ENCODE results near the gene QSOX1. TPM values are rescaled to one million over a fixed set of nuclear protein-coding genes. Genes with fewer than 3 reads are reported as not detected.

The QSOX1 gene
- total and polyA plus RNA-seq, 2 experiments from 2014 or later: 225 to 257 TPM

- H3K4me2 ChIP-seq: no peak overlapping the region
- H2AFZ ChIP-seq: no peak overlapping the region
- H3K9me3 ChIP-seq (ENCODE audit: low read depth): no peaks in the 10 kb centered on the region
- H3K36me3 ChIP-seq (replicated peaks; ENCODE audit: insufficient read depth, low read depth): no peaks in the 10 kb centered on the region
- TF ChIP-seq CTCF (IDR thresholded peaks at IDR 0.05; ENCODE audit: poor library complexity): no peak
- TF ChIP-seq EZH2phosphoT487 (IDR thresholded peaks at IDR 0.05; ENCODE audit: low read depth, severe bottlenecking, unreplicated experiment): no peak
- no peak for TF ChIP-seq EZH2 (IDR thresholded peaks at IDR 0.05; ENCODE audit: borderline replicate concordance)
- no peaks in the 10 kb centered on the region for H3K27me3 ChIP-seq
- no peaks in the 10 kb centered on the region for H4K20me1 ChIP-seq (ENCODE audit: insufficient read depth, poor library complexity, severe bottlenecking)
- 81% methylated on average over 4 of the region's 4 CpGs for WGBS (ENCODE audit: low lambda C conversion rate, missing lambda C conversion rate)
- H3K9me2 ChIP-seq (replicated peaks; ENCODE audit: insufficient read depth): no peaks in the 10 kb centered on the region
- no peak for DNase-seq (ENCODE audit: low spot score)
- no peaks in the 10 kb centered on the region for H3K79me2 ChIP-seq
- H3K4me1 ChIP-seq (ENCODE audit: insufficient read depth): no peaks in the 10 kb centered on the region
- no peak overlapping the region for H3K4me3 ChIP-seq
- no peak overlapping the region for H3K27ac ChIP-seq
These were observed 53.6 kb downstream of the QSOX1 start for GRCh38 chr1:180208264-180208663.

- Histone ChIP-seq H3K9me2 (replicated peaks; ENCODE audit: insufficient read depth) (no peaks in the 10 kb centered on the region), H3K4me1 (ENCODE audit: insufficient read depth) (no peaks in the 10 kb centered on the region), H3K27ac (no peak overlapping the region), H3K4me2 (no peak overlapping the region), H3K4me3 (no peak overlapping the region), H3K79me2 (no peaks in the 10 kb centered on the region), H2AFZ (no peak overlapping the region), H3K27me3 (no peaks in the 10 kb centered on the region), H4K20me1 (ENCODE audit: insufficient read depth, poor library complexity, severe bottlenecking) (no peaks in the 10 kb centered on the region), H3K36me3 (replicated peaks; ENCODE audit: insufficient read depth, low read depth) (no peaks in the 10 kb centered on the region), H3K9me3 (ENCODE audit: low read depth) (no peaks in the 10 kb centered on the region)
- no peak for DNase-seq (ENCODE audit: low spot score)
- no peak for TF ChIP-seq CTCF (IDR thresholded peaks at IDR 0.05; ENCODE audit: poor library complexity)
- TF ChIP-seq EZH2phosphoT487 (IDR thresholded peaks at IDR 0.05; ENCODE audit: low read depth, severe bottlenecking, unreplicated experiment): no peak
- TF ChIP-seq EZH2 (IDR thresholded peaks at IDR 0.05; ENCODE audit: borderline replicate concordance): no peak
- WGBS (ENCODE audit: low lambda C conversion rate, missing lambda C conversion rate): 80% methylated on average over 4 of the region's 4 CpGs
These were observed 55.4 kb downstream of the QSOX1 start for GRCh38 chr1:180210008-180210620.

- no peaks in the 10 kb centered on the region for H3K9me2 ChIP-seq (replicated peaks; ENCODE audit: insufficient read depth)
- no peaks in the 10 kb centered on the region for H3K36me3 ChIP-seq (replicated peaks; ENCODE audit: insufficient read depth, low read depth)
- 85% methylated on average over 12 of the region's 12 CpGs for WGBS (ENCODE audit: low lambda C conversion rate, missing lambda C conversion rate)
- H3K4me1 ChIP-seq (ENCODE audit: insufficient read depth): no peaks in the 10 kb centered on the region
- H3K79me2 ChIP-seq: no peaks in the 10 kb centered on the region
- no peaks in the 10 kb centered on the region for H3K9me3 ChIP-seq (ENCODE audit: low read depth)
- no peak overlapping the region for H3K4me3 ChIP-seq
- H4K20me1 ChIP-seq (ENCODE audit: insufficient read depth, poor library complexity, severe bottlenecking): no peaks in the 10 kb centered on the region
- H3K27ac ChIP-seq: no peak overlapping the region
- no peaks in the 10 kb centered on the region for H3K27me3 ChIP-seq
- H2AFZ ChIP-seq: no peak overlapping the region
- H3K4me2 ChIP-seq: no peak overlapping the region
- TF ChIP-seq EZH2phosphoT487 (IDR thresholded peaks at IDR 0.05; ENCODE audit: low read depth, severe bottlenecking, unreplicated experiment) (no peak), EZH2 (IDR thresholded peaks at IDR 0.05; ENCODE audit: borderline replicate concordance) (no peak), CTCF (IDR thresholded peaks at IDR 0.05; ENCODE audit: poor library complexity) (no peak)
- no peak for DNase-seq (ENCODE audit: low spot score)
These were observed 56.6 kb downstream of the QSOX1 start for GRCh38 chr1:180211156-180211859.

Data from hepatocyte (in vitro differentiated cells).